Uterus (tissue), 4 donors: ENCODE results near the gene ATRN. TPM values are rescaled to one million over a fixed set of nuclear protein-coding genes. Genes with fewer than 3 reads are reported as not detected.

Source experiments
- DNase-seq, 2 donors: peaks; one replicate each; pipeline ENCODE4 v3.0.0-alpha.2; 2019 to 2020
- H3K27ac ChIP-seq, 2 donors: fragments of 200-600 bp; sonication (generic); 1 replicate in 1 of 2; 2 replicates in 1 of 2; pipeline ENCODE4 v1.5.1; 2016 to 2018
- H3K27me3 ChIP-seq, 2 donors: fragments of 200-600 bp; sonication (generic); one replicate each; pipeline ENCODE4 v1.5.1; 2018 to 2019; ENCODE audit warnings: control low read depth in 1 of 2
- H3K36me3 ChIP-seq, 2 donors: fragments of 200-600 bp; sonication (generic); one replicate each; pipeline ENCODE4 v1.5.1; 2019; ENCODE audit warnings: control low read depth in 1 of 2
- H3K4me1 ChIP-seq, 2 donors: fragments of 200-600 bp; sonication (generic); one replicate each; pipeline ENCODE4 v1.5.1; 2018 to 2019; ENCODE audit warnings: control low read depth in 1 of 2
- H3K4me3 ChIP-seq, 2 donors: fragments of 200-600 bp; sonication (generic); 1 replicate in 1 of 2; 2 replicates in 1 of 2; pipeline ENCODE4 v1.5.1; 2018 to 2019; ENCODE audit warnings: mild to moderate bottlenecking in 1 of 2
- H3K9me3 ChIP-seq, 2 donors: fragments of 200-600 bp; sonication (generic); one replicate each; pipeline ENCODE4 v1.5.1; 2019; ENCODE audit warnings: control low read depth in 1 of 2
- CTCF ChIP-seq, 4 experiments: fragments of 200-600 bp in 2 of 4; fragments of 450-650 bp in 2 of 4; sonication (generic) in 2 of 4; IDR thresholded peaks; one replicate each; pipeline ENCODE4 v1.5.1; 2016 to 2019; ENCODE audit warnings: antibody characterized with exemption in 4 of 4, mild to moderate bottlenecking in 2 of 4, moderate library complexity in 1 of 4
- POLR2A ChIP-seq, 2 donors: fragments of 450-650 bp; IDR thresholded peaks; one replicate each; pipeline ENCODE4 v1.6.1; 2016; ENCODE audit warnings: antibody characterized with exemption in 2 of 2, mild to moderate bottlenecking in 1 of 2, moderate library complexity in 1 of 2
- intact Hi-C: fragments of 100-400 bp; cut with DNase I; formaldehyde crosslinking; loops from one replicate; pipeline ENCODE4 v1.15.1; 2023; ENCODE audit warnings: low total_unique reads
- total RNA-seq, 4 donors: library from RNA; depleted of rRNA in 3 of 4; stranded (reverse); fragments of >200 nt in 3 of 4; gene quantifications; one replicate each; pipeline versions ENCODE4 v1.1.0 to v1.2.4, GENCODE V29; 2014 to 2023
- donor health status: DM: yes; HTN: yes; CAD: no.

ATRN gene
- total RNA-seq, 4 donors from 2014 or later = 7.4 to 76.7 (median 21.2) TPM

GRCh38 chr20:3563548-3564177 is 92.8 kb downstream of the ATRN start:
- no peak overlapping the region for H3K27ac ChIP-seq
- no peak overlapping the region for H3K4me3 ChIP-seq
- H3K36me3 ChIP-seq = no peaks in the 10 kb centered on the region
- no peaks in the 10 kb centered on the region for H3K4me1 ChIP-seq
- intact Hi-C loops = no loop called here
- H3K27me3 ChIP-seq = no peaks in the 10 kb centered on the region
- no peak for TF ChIP-seq POLR2A (IDR thresholded peaks at IDR 0.05)
- TF ChIP-seq CTCF (IDR thresholded peaks at IDR 0.05) = peak; percentile 31 to 49 (median 36)
- no peaks in the 10 kb centered on the region for H3K9me3 ChIP-seq
- DNase-seq = no peak

GRCh38 chr20:3565851-3566250 is 95.0 kb downstream of the ATRN start:
- H3K4me1 ChIP-seq = no peaks in the 10 kb centered on the region
- no peak for DNase-seq
- TF ChIP-seq CTCF (IDR thresholded peaks at IDR 0.05) (no peak), POLR2A (IDR thresholded peaks at IDR 0.05) (no peak)
- H3K27ac ChIP-seq = no peak overlapping the region
- intact Hi-C loops = no loop called here
- no peaks in the 10 kb centered on the region for H3K9me3 ChIP-seq
- no peak overlapping the region for H3K4me3 ChIP-seq
- H3K27me3 ChIP-seq = no peaks in the 10 kb centered on the region
- no peaks in the 10 kb centered on the region for H3K36me3 ChIP-seq

- no peak overlapping the region for H3K4me3 ChIP-seq
- DNase-seq = no peak
- H3K36me3 ChIP-seq = no peaks in the 10 kb centered on the region
- intact Hi-C loops = no loop called here
- no peak for TF ChIP-seq CTCF (IDR thresholded peaks at IDR 0.05)
- TF ChIP-seq POLR2A (IDR thresholded peaks at IDR 0.05) = no peak
- H3K27me3 ChIP-seq = no peaks in the 10 kb centered on the region
- no peak overlapping the region for H3K27ac ChIP-seq
- no peaks in the 10 kb centered on the region for H3K9me3 ChIP-seq
- no peaks in the 10 kb centered on the region for H3K4me1 ChIP-seq
Measured at GRCh38 chr20:3572151-3572550, 101.3 kb downstream of the ATRN start.

GRCh38 chr20:3576363-3576762 is 105.5 kb downstream of the ATRN start:
- no peak for DNase-seq
- Histone ChIP-seq H3K9me3 (no peaks in the 10 kb centered on the region), H3K4me3 (no peak overlapping the region), H3K36me3 (no peaks in the 10 kb centered on the region), H3K27me3 (no peaks in the 10 kb centered on the region), H3K27ac (no peak overlapping the region), H3K4me1 (no peaks in the 10 kb centered on the region)
- intact Hi-C loops = no loop called here
- no peak for TF ChIP-seq POLR2A (IDR thresholded peaks at IDR 0.05)
- TF ChIP-seq CTCF (IDR thresholded peaks at IDR 0.05) = no peak

GRCh38 chr20:3577366-3577765 is 106.5 kb downstream of the ATRN start:
- Histone ChIP-seq H3K36me3 (no peaks in the 10 kb centered on the region), H3K9me3 (no peaks in the 10 kb centered on the region), H3K4me3 (no peak overlapping the region), H3K27me3 (no peaks in the 10 kb centered on the region), H3K4me1 (no peaks in the 10 kb centered on the region), H3K27ac (no peak overlapping the region)
- no peak for DNase-seq
- intact Hi-C loops = no loop called here
- TF ChIP-seq CTCF (IDR thresholded peaks at IDR 0.05) (no peak), POLR2A (IDR thresholded peaks at IDR 0.05) (no peak)
